ENCODE measurements around the gene GABBR2. TPM values are rescaled to one million over a fixed set of nuclear protein-coding genes. Genes with fewer than 3 reads are reported as not detected.
"Not testable (repeated sequence)": the region's sequence is repeated elsewhere in the genome, so short reads cannot be mapped to it uniquely, and the experiment has no call there.

Gene GABBR2
- total RNA-seq, 1 donor from 2014 or later: 6.4 TPM

DNA sequence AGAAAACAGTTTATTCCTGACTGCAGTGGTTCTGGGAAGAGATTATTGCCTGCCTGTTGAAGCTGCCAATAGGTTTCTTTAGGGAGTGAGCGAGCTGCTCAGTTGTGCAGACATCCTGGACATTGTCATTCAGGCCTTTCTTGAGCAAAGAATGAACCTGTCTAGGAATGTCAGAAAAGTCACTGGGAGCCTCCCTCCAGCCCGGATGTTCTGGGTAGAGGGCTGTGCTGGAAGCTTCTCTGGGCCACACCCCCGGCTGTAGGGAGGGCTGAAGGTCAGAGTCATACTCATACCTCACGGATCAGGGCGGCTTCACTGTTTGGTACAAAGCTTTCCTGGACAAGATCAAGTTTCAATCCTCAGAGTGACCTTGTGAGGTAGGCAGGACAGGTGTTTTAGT lies 419.9 kb downstream of the GABBR2 start:
- H3K27me3 Mint-ChIP-seq: no peaks in the 10 kb centered on the region
- H3K4me1 Mint-ChIP-seq (ENCODE audit: unreplicated experiment): peaks cover 7% of the 10 kb centered on the region
- H3K27ac Mint-ChIP-seq: no peak overlapping the region
- no peak for DNase-seq (ENCODE audit: extremely low spot score, unreplicated experiment)
- H3K4me3 Mint-ChIP-seq: no peak overlapping the region
- H3K36me3 Mint-ChIP-seq: no peaks in the 10 kb centered on the region
- TF ChIP-seq, protein P1, sequence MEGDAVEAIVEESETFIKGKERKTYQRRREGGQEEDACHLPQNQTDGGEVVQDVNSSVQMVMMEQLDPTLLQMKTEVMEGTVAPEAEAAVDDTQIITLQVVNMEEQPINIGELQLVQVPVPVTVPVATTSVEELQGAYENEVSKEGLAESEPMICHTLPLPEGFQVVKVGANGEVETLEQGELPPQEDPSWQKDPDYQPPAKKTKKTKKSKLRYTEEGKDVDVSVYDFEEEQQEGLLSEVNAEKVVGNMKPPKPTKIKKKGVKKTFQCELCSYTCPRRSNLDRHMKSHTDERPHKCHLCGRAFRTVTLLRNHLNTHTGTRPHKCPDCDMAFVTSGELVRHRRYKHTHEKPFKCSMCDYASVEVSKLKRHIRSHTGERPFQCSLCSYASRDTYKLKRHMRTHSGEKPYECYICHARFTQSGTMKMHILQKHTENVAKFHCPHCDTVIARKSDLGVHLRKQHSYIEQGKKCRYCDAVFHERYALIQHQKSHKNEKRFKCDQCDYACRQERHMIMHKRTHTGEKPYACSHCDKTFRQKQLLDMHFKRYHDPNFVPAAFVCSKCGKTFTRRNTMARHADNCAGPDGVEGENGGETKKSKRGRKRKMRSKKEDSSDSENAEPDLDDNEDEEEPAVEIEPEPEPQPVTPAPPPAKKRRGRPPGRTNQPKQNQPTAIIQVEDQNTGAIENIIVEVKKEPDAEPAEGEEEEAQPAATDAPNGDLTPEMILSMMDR (conservative IDR thresholded peaks at IDR 0.05): no peak
- no peaks in the 10 kb centered on the region for H3K9me3 Mint-ChIP-seq

DNA sequence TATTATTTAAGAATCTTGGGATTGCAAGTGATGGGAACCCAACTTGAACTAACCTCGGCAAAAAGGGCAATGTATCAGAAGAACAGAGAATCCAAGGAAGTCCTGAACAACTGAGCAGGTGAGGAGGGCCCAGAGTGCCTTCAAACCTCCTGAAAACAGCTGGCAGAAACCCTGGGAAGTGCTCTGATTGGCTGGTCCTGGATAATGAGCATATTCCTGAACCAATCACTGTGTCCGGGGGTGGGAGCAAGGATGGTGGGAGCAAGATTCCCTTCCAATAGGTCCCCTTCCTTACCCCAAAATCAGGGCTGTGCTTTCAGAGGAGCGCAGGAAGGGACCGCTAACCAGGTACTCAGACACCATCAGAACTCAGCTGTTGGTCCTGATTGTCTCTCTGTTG lies 421.4 kb downstream of the GABBR2 start:
- DNase-seq (ENCODE audit: extremely low spot score, unreplicated experiment): no peak
- Mint-ChIP-seq H3K4me3 (no peak overlapping the region), H3K9me3 (no peaks in the 10 kb centered on the region), H3K4me1 (ENCODE audit: unreplicated experiment) (peaks cover 11% of the 10 kb centered on the region), H3K36me3 (no peaks in the 10 kb centered on the region), H3K27ac (no peak overlapping the region), H3K27me3 (peaks cover 3% of the 10 kb centered on the region)
- TF ChIP-seq, protein P1 (conservative IDR thresholded peaks at IDR 0.05): no peak

DNA sequence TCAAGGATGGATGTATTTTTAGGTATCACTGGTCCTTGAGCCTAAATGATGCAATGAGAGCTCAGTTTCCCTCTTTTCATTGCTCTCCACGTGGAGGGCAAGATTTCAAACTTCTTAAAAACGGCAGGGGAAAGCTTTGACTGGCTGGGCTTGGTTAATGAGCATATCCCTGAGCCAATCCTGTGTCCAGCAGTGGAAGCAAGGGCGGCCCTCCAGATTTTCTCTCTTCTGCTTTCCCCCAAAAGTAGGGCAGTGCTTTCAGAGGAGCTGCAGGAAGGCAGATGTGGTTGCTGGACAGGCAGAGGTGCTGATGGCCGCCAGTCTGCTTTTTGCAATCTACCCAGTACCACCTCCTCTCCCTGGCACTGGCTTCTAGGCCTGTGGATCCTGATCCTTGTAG lies 423.3 kb downstream of the GABBR2 start:
- Mint-ChIP-seq H3K4me1 (ENCODE audit: unreplicated experiment) (peaks cover 24% of the 10 kb centered on the region), H3K4me3 (no peak overlapping the region), H3K9me3 (no peaks in the 10 kb centered on the region), H3K27ac (no peak overlapping the region), H3K27me3 (peaks cover 16% of the 10 kb centered on the region), H3K36me3 (no peaks in the 10 kb centered on the region)
- TF ChIP-seq, protein P1 (conservative IDR thresholded peaks at IDR 0.05): no peak
- DNase-seq (ENCODE audit: extremely low spot score, unreplicated experiment): no peak

DNA sequence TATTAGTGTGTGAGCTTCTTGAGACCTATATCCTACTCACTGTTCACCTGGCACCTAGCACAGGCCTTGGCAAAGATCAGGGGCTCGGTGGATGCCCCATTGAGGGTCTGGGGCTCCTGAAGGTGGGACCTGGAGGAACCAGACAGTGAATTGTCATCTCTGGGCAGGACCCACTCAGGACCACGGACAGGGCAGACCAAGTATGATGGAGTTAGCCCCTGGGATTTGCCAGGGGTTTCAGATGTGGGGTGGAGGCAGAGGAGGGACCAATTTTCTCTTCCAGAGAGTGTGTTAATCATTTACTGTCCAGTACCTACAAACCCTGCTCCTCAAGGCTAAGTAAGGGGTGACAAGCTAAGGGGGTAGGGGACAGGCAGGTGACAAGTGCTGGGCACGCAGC lies 424.0 kb downstream of the GABBR2 start:
- Mint-ChIP-seq H3K27me3 (peaks cover 22% of the 10 kb centered on the region), H3K4me3 (no peak overlapping the region), H3K4me1 (ENCODE audit: unreplicated experiment) (peaks cover 26% of the 10 kb centered on the region), H3K36me3 (no peaks in the 10 kb centered on the region), H3K9me3 (no peaks in the 10 kb centered on the region), H3K27ac (no peak overlapping the region)
- no peak for DNase-seq (ENCODE audit: extremely low spot score, unreplicated experiment)
- TF ChIP-seq, protein P1 (conservative IDR thresholded peaks at IDR 0.05): no peak

DNA sequence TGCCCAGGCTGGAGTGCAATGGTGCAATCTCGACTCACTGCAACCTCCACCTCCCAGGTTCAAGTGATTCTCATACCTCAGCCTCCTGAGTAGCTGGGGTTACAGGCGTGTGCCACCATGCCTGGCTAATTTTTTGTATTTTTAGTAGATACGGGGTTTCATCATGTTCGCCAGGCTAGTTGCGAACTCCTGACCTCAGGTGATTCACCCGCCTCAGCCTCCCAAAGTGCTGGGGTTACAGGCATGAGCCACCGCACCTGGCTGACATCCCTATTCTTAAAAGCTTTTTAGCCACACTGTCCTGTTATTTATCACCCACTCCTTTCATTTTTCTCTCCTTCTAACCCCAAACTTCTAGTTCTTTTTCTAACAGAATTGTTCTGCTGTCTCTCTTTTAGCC lies 425.6 kb downstream of the GABBR2 start:
- H3K4me3 Mint-ChIP-seq; H3K9me3 Mint-ChIP-seq; H3K27ac Mint-ChIP-seq; DNase-seq (ENCODE audit: extremely low spot score, unreplicated experiment); H3K36me3 Mint-ChIP-seq: not testable (repeated sequence)
- Mint-ChIP-seq H3K4me1 (ENCODE audit: unreplicated experiment) (peaks cover 18% of the 10 kb centered on the region), H3K27me3 (peaks cover 33% of the 10 kb centered on the region)

DNA sequence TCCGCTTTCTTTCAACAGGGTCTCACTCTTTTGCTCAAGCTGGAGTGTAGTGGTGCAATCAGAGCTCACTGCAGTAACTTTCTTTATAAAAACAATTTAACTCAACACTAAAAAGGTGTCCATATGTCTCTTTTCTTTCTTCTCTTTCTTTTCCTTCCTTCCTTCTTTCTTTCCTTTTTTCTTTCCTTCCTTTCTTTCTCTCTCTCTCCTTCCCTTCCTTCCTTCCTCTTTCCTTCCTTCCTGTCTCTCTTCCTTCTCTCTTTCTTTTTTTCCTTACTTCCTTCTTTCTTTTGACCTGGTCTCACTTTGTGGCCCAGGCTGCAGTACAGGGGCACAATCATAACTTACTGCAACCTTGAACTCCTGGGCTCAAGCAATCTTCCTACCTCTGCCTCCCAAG lies 427.5 kb downstream of the GABBR2 start:
- TF ChIP-seq, protein P1 (conservative IDR thresholded peaks at IDR 0.05): no peak
- H3K27me3 Mint-ChIP-seq: peaks cover 44% of the 10 kb centered on the region

More for the DNA sequence above, 427.5 kb downstream of the GABBR2 start:
- no peak overlapping the region for H3K4me3 Mint-ChIP-seq
- peaks cover 18% of the 10 kb centered on the region for H3K4me1 Mint-ChIP-seq (ENCODE audit: unreplicated experiment)
- no peak for DNase-seq (ENCODE audit: extremely low spot score, unreplicated experiment)
- no peak overlapping the region for H3K27ac Mint-ChIP-seq
- no peaks in the 10 kb centered on the region for H3K9me3 Mint-ChIP-seq
- H3K36me3 Mint-ChIP-seq: no peaks in the 10 kb centered on the region

All from type B pancreatic cell (in vitro differentiated cells).